T-helper 22 cell (primary cell): Measurements from ENCODE around the gene OSBPL1A.

Source experiments
- DNase-seq: peaks from one replicate; pipeline ENCODE4 v3.0.0-alpha.2; 2020; ENCODE audit warnings: low read depth

Gene OSBPL1A

GRCh38 chr18:24341361-24341760 lies 56.3 kb downstream of the OSBPL1A start:
- no peak for DNase-seq

GRCh38 chr18:24333084-24333483 lies 64.5 kb downstream of the OSBPL1A start:
- DNase-seq = no peak

- no peak for DNase-seq
Measured at GRCh38 chr18:24326211-24326610, 71.4 kb downstream of the OSBPL1A start.

GRCh38 chr18:24322584-24323136 lies 75.0 kb downstream of the OSBPL1A start:
- DNase-seq = no peak

- no peak for DNase-seq
Measured at GRCh38 chr18:24321071-24321470, 76.6 kb downstream of the OSBPL1A start.

- DNase-seq = no peak
Measured at GRCh38 chr18:24319757-24320156, 77.9 kb downstream of the OSBPL1A start.

- DNase-seq = no peak
Measured at GRCh38 chr18:24317370-24317769, 80.3 kb downstream of the OSBPL1A start.

- no peak for DNase-seq
Measured at GRCh38 chr18:24315170-24315569, 82.5 kb downstream of the OSBPL1A start.

GRCh38 chr18:24306201-24306600 lies 91.4 kb downstream of the OSBPL1A start:
- no peak for DNase-seq

- DNase-seq = no peak
Measured at GRCh38 chr18:24300703-24301102, 96.9 kb downstream of the OSBPL1A start.

- no peak for DNase-seq
Measured at GRCh38 chr18:24296276-24296675, 101.3 kb downstream of the OSBPL1A start.

- DNase-seq = no peak
Measured at GRCh38 chr18:24293254-24293653, 104.4 kb downstream of the OSBPL1A start.

GRCh38 chr18:24278591-24278990 lies 119.0 kb downstream of the OSBPL1A start:
- DNase-seq = no peak

- DNase-seq = no peak
Measured at GRCh38 chr18:24277516-24278195, 120.0 kb downstream of the OSBPL1A start.

GRCh38 chr18:24276994-24277393 lies 120.6 kb downstream of the OSBPL1A start:
- no peak for DNase-seq

GRCh38 chr18:24274837-24275236 lies 122.8 kb downstream of the OSBPL1A start:
- DNase-seq = no peak

- no peak for DNase-seq
Measured at GRCh38 chr18:24273596-24273995, 124.0 kb downstream of the OSBPL1A start.

- no peak for DNase-seq
Measured at GRCh38 chr18:24272229-24272525, 125.4 kb downstream of the OSBPL1A start.

- no peak for DNase-seq
Measured at GRCh38 chr18:24271381-24272228, 126.0 kb downstream of the OSBPL1A start.

- no peak for DNase-seq
Measured at GRCh38 chr18:24270937-24271380, 126.7 kb downstream of the OSBPL1A start.

GRCh38 chr18:24270358-24270936 lies 127.2 kb downstream of the OSBPL1A start:
- DNase-seq = no peak

- DNase-seq = no peak
Measured at GRCh38 chr18:24268784-24269550, 128.7 kb downstream of the OSBPL1A start.
